Left ventricle myocardium inferior (tissue), 1 donor: Measurements from ENCODE around the gene DPF3. TPM values are rescaled to one million over a fixed set of nuclear protein-coding genes. Genes with fewer than 3 reads are reported as not detected.
A peak's percentile ranks its signal among the peaks of the same experiment; 100 is the strongest.

Source experiments
- DNase-seq: peaks from one replicate; pipeline ENCODE4 v3.0.0-alpha.2; 2020
- H3K27ac ChIP-seq: fragments of 200-600 bp; replicated peaks from 2 replicates; pipeline ENCODE4 v1.8.0; 2021
- H3K27me3 ChIP-seq: fragments of 200-600 bp; 2 replicates; pipeline ENCODE4 v1.8.0; 2021; ENCODE audit warnings: low read depth
- H3K36me3 ChIP-seq: fragments of 200-600 bp; 2 replicates; pipeline ENCODE4 v1.8.0; 2021
- H3K4me1 ChIP-seq: fragments of 200-600 bp; 2 replicates; pipeline ENCODE4 v1.8.0; 2021
- H3K4me3 ChIP-seq: fragments of 200-600 bp; 2 replicates; pipeline ENCODE4 v1.8.0; 2021; ENCODE audit warnings: mild to moderate bottlenecking, moderate library complexity
- H3K9me3 ChIP-seq: fragments of 200-600 bp; replicated peaks from 2 replicates; pipeline ENCODE4 v1.8.0; 2021
- intact Hi-C: fragments of 100-400 bp; cut with micrococcal nuclease; formaldehyde crosslinking; loops from one replicate; pipeline ENCODE4 v1.11.0; 2022
- total RNA-seq: library from RNA; stranded (reverse); fragmentation: NEBNext Ultra II Directional; extraction: Animal tissue kit (Norgen Biotek cat#: 25700); gene quantifications from one replicate; pipeline ENCODE4 v1.2.1, GENCODE V29; 2021
- TF ChIP-seq, protein P1 (sequence below): fragments of 200-600 bp; IDR thresholded peaks from 2 replicates; pipeline ENCODE4 v1.8.0; 2021; ENCODE audit warnings: antibody characterized with exemption, mild to moderate bottlenecking, borderline replicate concordance
- donor health status: DM: no; HTN: yes; CAD: no; lungs with severe emphysema.

Gene DPF3
- total RNA-seq, 1 donor from 2014 or later = 37.7 TPM

DNA sequence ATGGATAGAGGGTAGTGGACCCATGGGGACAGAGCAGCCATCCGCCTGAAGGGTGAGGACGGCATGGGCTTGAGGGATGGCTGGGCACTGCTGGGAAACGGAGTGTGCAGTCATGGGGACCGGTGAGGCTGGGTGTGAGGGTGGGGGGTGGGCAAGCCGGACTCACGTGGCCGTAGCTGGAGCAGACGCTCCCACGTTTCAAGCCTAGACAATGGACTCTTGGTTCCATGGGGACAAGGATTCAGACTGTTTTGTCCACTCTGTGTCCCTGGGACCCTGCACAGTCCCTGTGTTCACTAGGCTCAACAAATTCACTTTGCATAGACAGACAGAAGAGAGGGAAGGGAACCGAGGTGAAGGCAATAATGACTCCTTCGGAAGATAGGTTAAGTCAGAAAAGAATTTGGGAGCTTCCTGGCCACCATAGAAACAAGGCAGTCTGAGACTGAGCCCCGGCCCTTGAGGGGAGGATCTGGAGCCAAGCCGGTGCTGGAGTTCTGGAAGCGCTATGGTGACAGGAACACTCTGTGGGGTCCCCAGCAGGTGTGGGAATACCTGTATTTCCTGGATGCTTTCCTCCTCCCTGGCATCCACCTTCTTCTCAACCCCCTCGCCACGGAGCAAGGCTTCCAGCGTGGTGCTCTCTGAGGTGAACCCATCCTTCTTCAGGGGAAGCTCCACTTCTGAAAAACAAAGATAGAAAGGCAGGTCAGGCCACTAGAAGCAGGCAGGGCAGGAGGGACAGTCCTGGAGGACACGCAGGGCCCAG is 162.5 kb downstream of the DPF3 start:
- Histone ChIP-seq H3K27ac (no peak overlapping the region), H3K4me3 (no peak overlapping the region), H3K9me3 (no peaks in the 10 kb centered on the region), H3K27me3 (no peaks in the 10 kb centered on the region), H3K4me1 (peaks cover 22% of the 10 kb centered on the region), H3K36me3 (peaks cover 6% of the 10 kb centered on the region)
- intact Hi-C loops = no loop called here
- no peak for DNase-seq
- TF ChIP-seq, protein P1, sequence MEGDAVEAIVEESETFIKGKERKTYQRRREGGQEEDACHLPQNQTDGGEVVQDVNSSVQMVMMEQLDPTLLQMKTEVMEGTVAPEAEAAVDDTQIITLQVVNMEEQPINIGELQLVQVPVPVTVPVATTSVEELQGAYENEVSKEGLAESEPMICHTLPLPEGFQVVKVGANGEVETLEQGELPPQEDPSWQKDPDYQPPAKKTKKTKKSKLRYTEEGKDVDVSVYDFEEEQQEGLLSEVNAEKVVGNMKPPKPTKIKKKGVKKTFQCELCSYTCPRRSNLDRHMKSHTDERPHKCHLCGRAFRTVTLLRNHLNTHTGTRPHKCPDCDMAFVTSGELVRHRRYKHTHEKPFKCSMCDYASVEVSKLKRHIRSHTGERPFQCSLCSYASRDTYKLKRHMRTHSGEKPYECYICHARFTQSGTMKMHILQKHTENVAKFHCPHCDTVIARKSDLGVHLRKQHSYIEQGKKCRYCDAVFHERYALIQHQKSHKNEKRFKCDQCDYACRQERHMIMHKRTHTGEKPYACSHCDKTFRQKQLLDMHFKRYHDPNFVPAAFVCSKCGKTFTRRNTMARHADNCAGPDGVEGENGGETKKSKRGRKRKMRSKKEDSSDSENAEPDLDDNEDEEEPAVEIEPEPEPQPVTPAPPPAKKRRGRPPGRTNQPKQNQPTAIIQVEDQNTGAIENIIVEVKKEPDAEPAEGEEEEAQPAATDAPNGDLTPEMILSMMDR = no peak

DNA sequence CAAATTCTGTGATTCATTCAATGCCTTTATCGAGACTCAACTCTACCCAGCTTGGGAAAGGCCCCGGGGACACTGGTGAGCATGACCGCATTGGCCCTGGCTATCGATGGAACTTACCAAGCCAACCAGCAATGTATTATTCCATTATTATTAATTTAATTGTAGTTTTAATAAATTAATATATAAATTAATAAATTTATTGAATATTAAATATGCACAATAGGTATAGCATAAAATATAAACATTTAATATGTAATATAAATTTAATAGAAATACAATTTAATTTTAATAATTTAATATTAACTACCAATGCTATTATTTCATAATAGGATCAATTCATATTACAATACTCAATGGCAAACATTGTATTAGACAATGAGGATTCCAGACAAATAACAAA is 163.4 kb downstream of the DPF3 start:
- Histone ChIP-seq H3K4me3 (no peak overlapping the region), H3K9me3 (no peaks in the 10 kb centered on the region), H3K27ac (no peak overlapping the region), H3K36me3 (peaks cover 6% of the 10 kb centered on the region), H3K27me3 (no peaks in the 10 kb centered on the region), H3K4me1 (peaks cover 22% of the 10 kb centered on the region)
- TF ChIP-seq, protein P1 = no peak
- intact Hi-C loops = no loop called here
- no peak for DNase-seq

- TF ChIP-seq, protein P1 = no peak
- no peaks in the 10 kb centered on the region for H3K27me3 ChIP-seq
- peaks cover 53% of the 10 kb centered on the region for H3K4me1 ChIP-seq
- H3K4me3 ChIP-seq = no peak overlapping the region
- intact Hi-C loops = no loop called here
- H3K9me3 ChIP-seq = no peaks in the 10 kb centered on the region
- DNase-seq = no peak
- H3K36me3 ChIP-seq = peaks cover 6% of the 10 kb centered on the region
- peak overlapping the region; percentile 8 for H3K27ac ChIP-seq
Measured at GRCh38 chr14:72726444-72726843, 167.5 kb downstream of the DPF3 start.

DNA sequence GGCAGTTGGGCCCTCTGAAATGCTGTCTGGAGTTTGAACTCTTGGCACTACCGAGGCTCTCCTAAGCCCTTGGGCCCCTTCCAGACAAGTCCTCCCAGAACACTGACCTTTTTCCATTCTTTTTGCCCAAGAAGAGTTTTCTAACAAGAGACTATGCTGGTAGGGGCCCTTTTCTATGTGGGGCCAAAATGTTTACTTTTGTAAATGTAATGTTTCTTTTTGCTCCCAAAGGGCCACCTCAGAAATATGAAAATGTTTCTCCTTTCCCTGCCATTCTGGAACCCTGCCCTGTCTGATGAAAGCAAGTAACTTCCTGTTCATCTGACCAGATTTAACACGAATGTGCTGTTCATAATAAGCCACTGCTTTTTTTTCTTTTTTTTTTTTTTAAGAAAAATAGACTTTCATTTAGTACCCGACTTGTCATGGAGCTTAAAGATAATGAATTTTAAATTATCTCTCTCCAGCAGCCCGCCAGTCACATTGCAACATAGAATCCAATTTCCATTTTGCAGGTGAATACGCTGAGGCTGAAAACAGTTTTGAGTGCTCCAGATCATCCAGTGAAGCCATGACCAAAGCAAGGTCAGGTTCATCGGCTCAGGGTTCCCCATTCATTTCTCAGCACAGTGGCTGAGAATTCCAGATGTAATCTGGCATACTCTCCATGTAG is 169.9 kb downstream of the DPF3 start:
- no peaks in the 10 kb centered on the region for H3K27me3 ChIP-seq
- no peak for DNase-seq
- no peaks in the 10 kb centered on the region for H3K9me3 ChIP-seq
- H3K27ac ChIP-seq = peak overlapping the region; percentile 13
- H3K36me3 ChIP-seq = no peaks in the 10 kb centered on the region
- TF ChIP-seq, protein P1 = no peak
- intact Hi-C loops = no loop called here
- peaks cover 66% of the 10 kb centered on the region for H3K4me1 ChIP-seq
- no peak overlapping the region for H3K4me3 ChIP-seq

GRCh38 chr14:72722201-72722785 is 171.6 kb downstream of the DPF3 start:
- peak overlapping the region; percentile 13 for H3K27ac ChIP-seq
- H3K4me1 ChIP-seq = peaks cover 74% of the 10 kb centered on the region
- H3K36me3 ChIP-seq = no peaks in the 10 kb centered on the region
- H3K27me3 ChIP-seq = no peaks in the 10 kb centered on the region
- no peaks in the 10 kb centered on the region for H3K9me3 ChIP-seq
- DNase-seq = no peak
- intact Hi-C loops = no loop called here
- TF ChIP-seq, protein P1 = no peak
- H3K4me3 ChIP-seq = no peak overlapping the region
